Neural progenitor cell (in vitro differentiated cells): ENCODE results near the gene GRB7.

Experiments
- CTCF ChIP-seq: fragments of 200-600 bp; sonication (generic); IDR thresholded peaks from 2 replicates; pipeline ENCODE4 v1.5.1; 2017; ENCODE audit warnings: antibody characterized with exemption, mild to moderate bottlenecking
- EZH2 ChIP-seq: fragments of 200-600 bp; sonication (generic); IDR thresholded peaks from 2 replicates; pipeline ENCODE4 v1.6.1; 2017; ENCODE audit warnings: antibody characterized with exemption, mild to moderate bottlenecking, moderate library complexity
- EZH2phosphoT487 ChIP-seq: fragments of 200-600 bp; sonication (generic); IDR thresholded peaks from 2 replicates; pipeline ENCODE4 v1.6.1; 2017; ENCODE audit warnings: antibody characterized with exemption

DNA sequence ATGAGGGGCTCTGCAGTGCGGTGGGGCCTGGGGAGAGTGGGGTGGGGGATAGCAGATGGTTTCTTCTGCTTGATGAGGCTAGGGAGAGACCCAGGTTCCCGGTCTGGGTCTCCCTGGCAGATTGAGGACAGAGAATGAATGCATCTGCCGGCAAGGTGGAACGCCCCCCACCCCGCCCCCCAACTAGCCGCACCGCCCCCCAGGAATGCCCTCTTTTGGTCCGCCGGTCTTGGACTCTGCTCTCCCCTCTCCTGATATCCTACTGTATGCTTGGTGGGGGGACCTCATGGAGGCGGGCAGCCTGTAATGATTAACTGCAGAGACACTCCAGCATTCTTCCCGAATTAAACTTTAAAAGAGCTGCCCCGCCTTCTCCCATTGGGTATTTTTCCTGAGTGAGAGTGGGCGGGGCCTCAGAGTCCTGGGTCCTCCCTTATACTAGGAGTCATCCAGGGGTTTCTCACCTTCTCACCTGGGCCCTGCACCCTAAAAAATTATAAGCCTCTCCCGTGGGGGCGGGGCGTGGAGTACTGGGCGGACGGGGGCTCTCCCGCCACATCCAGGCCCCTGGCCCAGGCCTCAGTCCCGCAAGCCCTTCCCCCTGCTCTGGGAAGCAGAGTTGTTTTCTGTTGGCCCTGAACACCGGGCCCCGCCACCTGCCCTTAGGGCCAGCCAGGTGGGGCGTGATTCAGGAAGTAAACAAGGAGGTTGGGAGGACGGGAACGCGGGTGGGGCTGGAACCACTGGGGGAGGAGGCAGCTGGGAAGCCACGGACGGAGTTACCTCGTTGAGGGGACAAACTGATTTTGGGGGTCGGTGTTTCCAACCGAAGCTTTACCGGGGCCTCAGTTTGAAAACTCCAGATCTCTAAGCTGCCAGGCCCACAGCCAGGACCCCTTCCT, 1.5 kb downstream of the GRB7 start:
- no peak for TF ChIP-seq CTCF
- TF ChIP-seq EZH2 = no peak
- TF ChIP-seq EZH2phosphoT487 = no peak
